Common myeloid progenitor, CD34-positive (primary cell): ENCODE measurements around the gene PCGF1.

Experiments
- CTCF ChIA-PET: fragments of 350-600 bp; sonication (Branson Sonifier 250); formaldehyde crosslinking; loops from one replicate; lab custom pipeline; 2021; ENCODE audit warnings: antibody characterized with exemption; lab: Charles Lee
- POLR2A ChIA-PET: fragments of 350-600 bp; sonication (Branson Sonifier 250); formaldehyde crosslinking; loops from one replicate; lab custom pipeline; 2021; ENCODE audit warnings: antibody characterized with exemption; lab: Charles Lee
- DNase-seq, 3 donors: peaks; one replicate each; pipeline versions ENCODE4 v3.0.0 to v3.0.0-alpha.2; 2013
- H3K27ac ChIP-seq, 2 experiments: 1 replicate in 1 of 2; 2 replicates in 1 of 2; pipeline ENCODE4 v1.7.0; 2013; ENCODE audit warnings: inconsistent platforms in 2 of 2, low read length in 2 of 2, mild to moderate bottlenecking in 2 of 2, low read depth in 1 of 2, moderate library complexity in 1 of 2; ENCODE audit not compliant: severe bottlenecking in 2 of 2, insufficient read depth in 1 of 2, poor library complexity in 1 of 2
- H3K27me3 ChIP-seq, 5 experiments: replicated peaks in 2 of 5; 1 replicate in 3 of 5; 2 replicates in 2 of 5; pipeline versions ENCODE4 v1.6.1 to v1.7.0; 2013; ENCODE audit warnings: low read length in 4 of 5, mild to moderate bottlenecking in 2 of 5, moderate library complexity in 2 of 5, inconsistent platforms in 1 of 5; ENCODE audit not compliant: insufficient read depth in 5 of 5, control insufficient read depth in 4 of 5
- H3K36me3 ChIP-seq, 4 experiments: 1 replicate in 2 of 4; 2 replicates in 2 of 4; pipeline versions ENCODE4 v1.6.1 to v1.7.0; 2013; ENCODE audit warnings: low read length in 3 of 4, control low read depth in 1 of 4, mild to moderate bottlenecking in 1 of 4; ENCODE audit not compliant: control insufficient read depth in 4 of 4, insufficient read depth in 4 of 4
- H3K4me1 ChIP-seq, 4 experiments: 1 replicate in 3 of 4; 2 replicates in 1 of 4; pipeline versions ENCODE4 v1.6.1 to v1.7.1; 2013; ENCODE audit warnings: low read length in 3 of 4, mild to moderate bottlenecking in 3 of 4, control low read depth in 1 of 4, inconsistent platforms in 1 of 4, moderate library complexity in 1 of 4; ENCODE audit not compliant: control insufficient read depth in 4 of 4, insufficient read depth in 4 of 4; ENCODE audit errors: control extremely low read depth in 1 of 4
- H3K4me3 ChIP-seq, 7 experiments: 1 replicate in 4 of 7; 2 replicates in 3 of 7; pipeline versions ENCODE4 v1.5.1 to v1.7.0; 2013; ENCODE audit warnings: mild to moderate bottlenecking in 7 of 7, low read length in 6 of 7, moderate library complexity in 6 of 7, inconsistent platforms in 2 of 7, low read depth in 2 of 7, control low read depth in 1 of 7; ENCODE audit not compliant: insufficient read depth in 4 of 7, control insufficient read depth in 1 of 7; ENCODE audit errors: extremely low read depth in 1 of 7
- H3K9me3 ChIP-seq, 5 experiments: 1 replicate in 4 of 5; 2 replicates in 1 of 5; pipeline versions ENCODE4 v1.6.1 to v1.7.1; 2013; ENCODE audit warnings: low read length in 4 of 5, mild to moderate bottlenecking in 2 of 5, inconsistent platforms in 1 of 5, low read depth in 1 of 5, moderate library complexity in 1 of 5; ENCODE audit not compliant: control insufficient read depth in 4 of 5, insufficient read depth in 2 of 5; ENCODE audit errors: control extremely low read depth in 1 of 5
- WGBS: methylation state at CpG from one replicate; pipeline ENCODE4 v1.1.5; 2013; ENCODE audit not compliant: insufficient coverage; 5-methylcytosine and 5-hydroxymethylcytosine counted together

The PCGF1 gene

GRCh38 chr2:74504591-74504990, 2.9 kb downstream of the PCGF1 start:
- Histone ChIP-seq H3K4me3 (no peak overlapping the region), H3K27me3 (peaks cover 4 to 64% (median 33%) of the 10 kb centered on the region in 5 experiments), H3K36me3 (peaks cover 0 to 16% (median 8%) of the 10 kb centered on the region in 4 experiments), H3K9me3 (no peaks in the 10 kb centered on the region), H3K4me1 (peaks cover 0 to 58% (median 42%) of the 10 kb centered on the region in 4 experiments), H3K27ac (no peak overlapping the region)
- WGBS: 80% methylated on average over 1 of the region's 3 CpGs
- DNase-seq: no peak
- CTCF ChIA-PET: interaction anchor here (0.6 to 12.7 kb wide), 12 partner anchors 8 to 82 kb away, joined by 3 to 143 read pairs (median 6); partner anchors contain the start of genes AUP1, CCDC142, DQX1 and HTRA2
- POLR2A ChIA-PET: no interaction called here

- 60% methylated on average over 40 of the region's 45 CpGs for WGBS
- ChIA-PET CTCF (interaction anchor here (0.7 to 12.7 kb wide), 16 partner anchors 9 to 83 kb away, joined by 3 to 143 read pairs (median 4); partner anchors contain the start of genes AUP1, CCDC142, DQX1 and HTRA2), POLR2A (interaction anchor here (0.6 kb wide), 1 partner anchor 29 kb away, joined by 3 read pairs; no protein-coding TSS in a partner anchor)
- H3K4me1 ChIP-seq: peaks cover 0 to 66% (median 50%) of the 10 kb centered on the region in 4 experiments
- H3K4me3 ChIP-seq: peak overlapping the region in 6 of 7 experiments; percentile 20 to 79 (median 66)
- peak overlapping the region in 1 of 2 experiments; percentile 54 for H3K27ac ChIP-seq
- peaks cover 3 to 71% (median 36%) of the 10 kb centered on the region in 5 experiments for H3K27me3 ChIP-seq
- no peak for DNase-seq
- H3K36me3 ChIP-seq: peaks cover 0 to 16% (median 8%) of the 10 kb centered on the region in 4 experiments
- H3K9me3 ChIP-seq: no peaks in the 10 kb centered on the region
These were observed 3.7 kb downstream of the PCGF1 start for GRCh38 chr2:74503506-74504475.

GRCh38 chr2:74502720-74503505, 4.6 kb downstream of the PCGF1 start:
- WGBS: 1% methylated on average over 60 of the region's 67 CpGs
- ChIA-PET CTCF (interaction anchor here (0.7 to 12.7 kb wide), 11 partner anchors 10 to 84 kb away, joined by 3 to 143 read pairs (median 6); partner anchors contain the start of genes AUP1, CCDC142, DQX1 and HTRA2), POLR2A (interaction anchor here (0.6 kb wide), 1 partner anchor 29 kb away, joined by 3 read pairs; no protein-coding TSS in a partner anchor)
- Histone ChIP-seq H3K9me3 (no peaks in the 10 kb centered on the region), H3K4me1 (peaks cover 4 to 67% (median 53%) of the 10 kb centered on the region in 4 experiments), H3K27ac (peak overlapping the region in 1 of 2 experiments; percentile 54), H3K4me3 (peak overlapping the region; percentile 20 to 79 (median 62)), H3K36me3 (peaks cover 0 to 16% (median 8%) of the 10 kb centered on the region in 4 experiments), H3K27me3 (peaks cover 0 to 73% (median 41%) of the 10 kb centered on the region in 5 experiments)
- peak; percentile 45 to 73 (median 62) for DNase-seq

- Histone ChIP-seq H3K27me3 (peaks cover 0 to 80% (median 46%) of the 10 kb centered on the region in 5 experiments), H3K9me3 (no peaks in the 10 kb centered on the region), H3K4me1 (peaks cover 4 to 67% (median 54%) of the 10 kb centered on the region in 4 experiments), H3K4me3 (peak overlapping the region in 6 of 7 experiments; percentile 20 to 79 (median 66)), H3K36me3 (peaks cover 0 to 16% (median 8%) of the 10 kb centered on the region in 4 experiments), H3K27ac (peak overlapping the region in 1 of 2 experiments; percentile 54)
- POLR2A ChIA-PET: no interaction called here
- WGBS: 9% methylated on average over 19 of the region's 32 CpGs
- peak in 1 of 3 donors; percentile 33 for DNase-seq
- CTCF ChIA-PET: interaction anchor here (1.5 to 12.7 kb wide), 6 partner anchors 11 to 85 kb away, joined by 4 to 143 read pairs (median 16); partner anchors contain the start of genes AUP1, DQX1 and HTRA2
These were observed 5.3 kb downstream of the PCGF1 start for GRCh38 chr2:74502147-74502719.

- Histone ChIP-seq H3K4me3 (no peak overlapping the region), H3K9me3 (no peaks in the 10 kb centered on the region), H3K36me3 (peaks cover 0 to 16% (median 10%) of the 10 kb centered on the region in 4 experiments), H3K27me3 (peaks cover 0 to 87% (median 50%) of the 10 kb centered on the region in 5 experiments), H3K27ac (no peak overlapping the region), H3K4me1 (peaks cover 4 to 61% (median 47%) of the 10 kb centered on the region in 4 experiments)
- WGBS: 82% methylated on average over 14 of the region's 18 CpGs
- ChIA-PET POLR2A (no interaction called here), CTCF (interaction anchor here (1.3 to 12.7 kb wide), 9 partner anchors 10 to 86 kb away, joined by 3 to 143 read pairs (median 6); partner anchors contain the start of genes AUP1, CCDC142, DQX1 and HTRA2)
- DNase-seq: no peak
These were observed 6.0 kb downstream of the PCGF1 start for GRCh38 chr2:74501335-74502071.
